HG03558 (cell line): Measurements from ENCODE around the gene ARHGAP10.

ENCODE experiments used
- ATAC-seq: cut with Tn5 transposase; IDR thresholded peaks from one replicate; pipeline ENCODE4 v1.9.1; 2021; ENCODE audit warnings: moderate number of reproducible peaks; ENCODE audit not compliant: unreplicated experiment; ENCODE audit errors: extremely low read depth

Gene ARHGAP10

GRCh38 chr4:148007314-148007760 lies 275.4 kb downstream of the ARHGAP10 start:
- no peak for ATAC-seq

GRCh38 chr4:148007792-148008191 lies 275.9 kb downstream of the ARHGAP10 start:
- ATAC-seq = no peak

- no peak for ATAC-seq
Measured at GRCh38 chr4:148015058-148015457, 283.2 kb downstream of the ARHGAP10 start.

- no peak for ATAC-seq
Measured at GRCh38 chr4:148015468-148015867, 283.6 kb downstream of the ARHGAP10 start.

GRCh38 chr4:148016063-148016637 lies 284.3 kb downstream of the ARHGAP10 start:
- no peak for ATAC-seq

- no peak for ATAC-seq
Measured at GRCh38 chr4:148017801-148018200, 285.9 kb downstream of the ARHGAP10 start.

GRCh38 chr4:148021686-148022085 lies 289.8 kb downstream of the ARHGAP10 start:
- no peak for ATAC-seq

GRCh38 chr4:148022975-148023374 lies 291.1 kb downstream of the ARHGAP10 start:
- ATAC-seq = no peak

- no peak for ATAC-seq
Measured at GRCh38 chr4:148023512-148024181, 291.8 kb downstream of the ARHGAP10 start.

- no peak for ATAC-seq
Measured at GRCh38 chr4:148025981-148026380, 294.1 kb downstream of the ARHGAP10 start.

GRCh38 chr4:148027201-148027600 lies 295.3 kb downstream of the ARHGAP10 start:
- no peak for ATAC-seq

GRCh38 chr4:148029781-148030180 lies 297.9 kb downstream of the ARHGAP10 start:
- ATAC-seq = no peak

GRCh38 chr4:148030193-148030873 lies 298.4 kb downstream of the ARHGAP10 start:
- no peak for ATAC-seq

- ATAC-seq = no peak
Measured at GRCh38 chr4:148034813-148035212, 302.9 kb downstream of the ARHGAP10 start.

- ATAC-seq = no peak
Measured at GRCh38 chr4:148041606-148042329, 309.9 kb downstream of the ARHGAP10 start.

GRCh38 chr4:148044089-148044911 lies 312.4 kb downstream of the ARHGAP10 start:
- no peak for ATAC-seq

- ATAC-seq = peak; percentile 91
Measured at GRCh38 chr4:148044912-148045352, 313.0 kb downstream of the ARHGAP10 start.

GRCh38 chr4:148048598-148048997 lies 316.7 kb downstream of the ARHGAP10 start:
- no peak for ATAC-seq

GRCh38 chr4:148051403-148051802 lies 319.5 kb downstream of the ARHGAP10 start:
- no peak for ATAC-seq

GRCh38 chr4:148052448-148052847 lies 320.6 kb downstream of the ARHGAP10 start:
- ATAC-seq = no peak
